HT1080 (cell line): Measurements from ENCODE around the gene IFT22. TPM values are rescaled to one million over a fixed set of nuclear protein-coding genes. Genes with fewer than 3 reads are reported as not detected.
"Not testable (repeated sequence)": the region's sequence is repeated elsewhere in the genome, so short reads cannot be mapped to it uniquely, and the experiment has no call there.

Experiments used
- DNase-seq: peaks from one replicate; pipeline ENCODE4 v3.0.0-alpha.2; 2015; ENCODE audit warnings: low read depth
- polyA plus RNA-seq, 2 experiments: library from polyadenylated mRNA; depleted of rRNA; stranded (reverse); fragments of >200 nt; gene quantifications; 2 replicates each; pipeline ENCODE4 v1.2.3, GENCODE V29; 2015
- total RNA-seq: library from RNA; depleted of rRNA; stranded (reverse); fragments of >200 nt; shearing (Covaris generic); gene quantifications from 2 replicates; pipeline ENCODE4 v1.2.3, GENCODE V29; 2014; rRNA removed

The IFT22 gene
- 19.6 and 23.8 TPM in 2 replicates for total RNA-seq
- 18.8 and 19.5 TPM in 2 replicates for polyA plus RNA-seq (2015; cell fraction: cytosol; rRNA removed)
- polyA plus RNA-seq (2015; cell fraction: nucleus; rRNA removed): 5.3 and 11.4 TPM in 2 replicates

- DNase-seq: peak; percentile 80
Observed at GRCh38 chr7:101321491-101322401, at the start of gene IFT22. TSS of gene IFT22 (minus strand) at chr7:101321812. CDS start at chr7:101321709, 103 bp downstream.

GRCh38 chr7:101370836-101371235 is 49.2 kb upstream of the IFT22 start:
- DNase-seq: no peak

GRCh38 chr7:101368422-101369165 is 47.0 kb upstream of the IFT22 start:
- DNase-seq: no peak

GRCh38 chr7:101367676-101368075 is 46.1 kb upstream of the IFT22 start:
- DNase-seq: no peak

GRCh38 chr7:101365956-101366355 is 44.3 kb upstream of the IFT22 start:
- no peak for DNase-seq

GRCh38 chr7:101363734-101364374 is 42.2 kb upstream of the IFT22 start:
- no peak for DNase-seq

GRCh38 chr7:101363196-101363733 is 41.7 kb upstream of the IFT22 start:
- DNase-seq: no peak

- DNase-seq: no peak
Observed at GRCh38 chr7:101362334-101363195, 41.0 kb upstream of the IFT22 start, which contains the start of gene COL26A1. TSS of gene COL26A1 (plus strand) at chr7:101362875. CDS start at chr7:101363033, 158 bp downstream.

GRCh38 chr7:101357433-101357832 is 35.8 kb upstream of the IFT22 start:
- DNase-seq: no peak

GRCh38 chr7:101352920-101353308 is 31.3 kb upstream of the IFT22 start:
- no peak for DNase-seq

GRCh38 chr7:101349300-101349699 is 27.7 kb upstream of the IFT22 start:
- DNase-seq: not testable (repeated sequence)

- DNase-seq: not testable (repeated sequence)
Observed at GRCh38 chr7:101348456-101349067, 26.9 kb upstream of the IFT22 start.

GRCh38 chr7:101347477-101347876 is 25.9 kb upstream of the IFT22 start:
- DNase-seq: no peak

GRCh38 chr7:101342892-101343291 is 21.3 kb upstream of the IFT22 start:
- no peak for DNase-seq

GRCh38 chr7:101340379-101340778 is 18.8 kb upstream of the IFT22 start:
- DNase-seq: no peak

- DNase-seq: no peak
Observed at GRCh38 chr7:101333912-101334311, 12.3 kb upstream of the IFT22 start.

- no peak for DNase-seq
Observed at GRCh38 chr7:101332026-101332425, 10.4 kb upstream of the IFT22 start.

- no peak for DNase-seq
Observed at GRCh38 chr7:101330011-101330484, 8.4 kb upstream of the IFT22 start.

- DNase-seq: no peak
Observed at GRCh38 chr7:101328159-101328558, 6.5 kb upstream of the IFT22 start.

- no peak for DNase-seq
Observed at GRCh38 chr7:101319401-101319800, 2.2 kb downstream of the IFT22 start.
